Suprapubic skin (tissue), 4 donors: ENCODE measurements around the gene STK17A. TPM values are rescaled to one million over a fixed set of nuclear protein-coding genes. Genes with fewer than 3 reads are reported as not detected.
A peak's percentile ranks its signal among the peaks of the same experiment; 100 is the strongest.
"Not testable (repeated sequence)": the region's sequence is repeated elsewhere in the genome, so short reads cannot be mapped to it uniquely, and the experiment has no call there.

Source experiments
- DNase-seq, 2 donors: peaks; one replicate each; pipeline ENCODE4 v3.0.0-alpha.2; 2019; ENCODE audit warnings: low spot score in 2 of 2
- H3K27ac ChIP-seq: fragments of 200-600 bp; sonication (generic); one replicate; pipeline ENCODE4 v1.5.1; 2019
- H3K27me3 ChIP-seq: fragments of 200-600 bp; sonication (generic); one replicate; pipeline ENCODE4 v1.5.1; 2019
- H3K36me3 ChIP-seq: fragments of 200-600 bp; sonication (generic); one replicate; pipeline ENCODE4 v1.5.1; 2019
- H3K4me1 ChIP-seq: fragments of 200-600 bp; sonication (generic); one replicate; pipeline ENCODE4 v1.5.1; 2019
- H3K4me3 ChIP-seq: fragments of 200-600 bp; sonication (generic); one replicate; pipeline ENCODE4 v1.5.1; 2019; ENCODE audit warnings: mild to moderate bottlenecking
- H3K9me3 ChIP-seq: fragments of 200-600 bp; sonication (generic); one replicate; pipeline ENCODE4 v1.5.1; 2019
- EP300 ChIP-seq: sonication (generic); formaldehyde crosslinking; IDR thresholded peaks from one replicate; pipeline ENCODE4 v1.6.1; 2017; ENCODE audit warnings: antibody characterized with exemption
- POLR2A ChIP-seq, 2 donors: fragments of 450-650 bp; IDR thresholded peaks; one replicate each; pipeline ENCODE4 v1.6.1; 2017; ENCODE audit warnings: antibody characterized with exemption in 2 of 2, mild to moderate bottlenecking in 2 of 2, moderate library complexity in 2 of 2
- POLR2AphosphoS5 ChIP-seq, 3 donors: sonication (generic); formaldehyde crosslinking; IDR thresholded peaks; one replicate each; pipeline ENCODE4 v1.6.1; 2017; ENCODE audit warnings: antibody characterized with exemption in 3 of 3
- WGBS: methylation state at CpG from one replicate; pipeline ENCODE4 v1.1.5; 2018; 5-methylcytosine and 5-hydroxymethylcytosine counted together
- total RNA-seq, 4 donors: library from RNA; depleted of rRNA; stranded (reverse); fragments of >200 nt; gene quantifications; one replicate each; pipeline ENCODE4 v1.1.0, GENCODE V29; 2016
- TF ChIP-seq, protein P1 (sequence below), 2 donors: fragments of 200-600 bp in 1 of 2; fragments of 450-650 bp in 1 of 2; sonication (generic) in 1 of 2; IDR thresholded peaks; one replicate each; pipeline ENCODE4 v1.5.1; 2016 to 2019; ENCODE audit warnings: antibody characterized with exemption in 2 of 2, mild to moderate bottlenecking in 1 of 2, moderate library complexity in 1 of 2

STK17A gene
- total RNA-seq, 4 donors from 2014 or later = 14.2 to 18.3 (median 15.9) TPM

DNA sequence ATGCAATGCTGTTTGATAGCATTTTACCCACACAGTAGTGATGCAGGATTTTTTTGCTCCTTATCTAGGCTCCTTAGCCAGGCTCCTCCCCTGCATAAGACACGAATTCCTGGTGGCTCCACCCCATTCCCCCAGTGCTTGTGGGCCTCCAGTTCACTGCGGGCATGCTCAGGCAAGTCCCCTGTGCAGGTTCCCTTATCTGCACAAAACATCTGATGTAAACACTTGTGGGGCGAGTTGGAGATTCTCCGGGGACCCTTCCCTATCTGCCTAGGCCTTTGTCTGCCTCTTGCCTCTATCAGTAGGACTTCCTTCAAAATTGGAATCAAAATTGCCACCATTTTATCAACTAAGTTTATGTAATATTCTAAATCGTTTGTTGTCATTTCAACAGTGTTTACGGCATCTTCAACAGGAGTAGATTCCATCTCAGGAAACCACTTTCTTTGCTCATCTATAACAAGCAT is 5.4 kb upstream of the STK17A start:
- Histone ChIP-seq H3K27ac (no peak overlapping the region), H3K4me1 (peaks cover 4% of the 10 kb centered on the region), H3K9me3 (no peaks in the 10 kb centered on the region), H3K36me3 (no peaks in the 10 kb centered on the region), H3K27me3 (peaks cover 3% of the 10 kb centered on the region), H3K4me3 (no peak overlapping the region)
- no peak for TF ChIP-seq EP300
- TF ChIP-seq, protein P1, sequence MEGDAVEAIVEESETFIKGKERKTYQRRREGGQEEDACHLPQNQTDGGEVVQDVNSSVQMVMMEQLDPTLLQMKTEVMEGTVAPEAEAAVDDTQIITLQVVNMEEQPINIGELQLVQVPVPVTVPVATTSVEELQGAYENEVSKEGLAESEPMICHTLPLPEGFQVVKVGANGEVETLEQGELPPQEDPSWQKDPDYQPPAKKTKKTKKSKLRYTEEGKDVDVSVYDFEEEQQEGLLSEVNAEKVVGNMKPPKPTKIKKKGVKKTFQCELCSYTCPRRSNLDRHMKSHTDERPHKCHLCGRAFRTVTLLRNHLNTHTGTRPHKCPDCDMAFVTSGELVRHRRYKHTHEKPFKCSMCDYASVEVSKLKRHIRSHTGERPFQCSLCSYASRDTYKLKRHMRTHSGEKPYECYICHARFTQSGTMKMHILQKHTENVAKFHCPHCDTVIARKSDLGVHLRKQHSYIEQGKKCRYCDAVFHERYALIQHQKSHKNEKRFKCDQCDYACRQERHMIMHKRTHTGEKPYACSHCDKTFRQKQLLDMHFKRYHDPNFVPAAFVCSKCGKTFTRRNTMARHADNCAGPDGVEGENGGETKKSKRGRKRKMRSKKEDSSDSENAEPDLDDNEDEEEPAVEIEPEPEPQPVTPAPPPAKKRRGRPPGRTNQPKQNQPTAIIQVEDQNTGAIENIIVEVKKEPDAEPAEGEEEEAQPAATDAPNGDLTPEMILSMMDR (IDR thresholded peaks at IDR 0.05) = no peak
- no peak for TF ChIP-seq POLR2A (IDR thresholded peaks at IDR 0.05)
- no peak for TF ChIP-seq POLR2AphosphoS5 (IDR thresholded peaks at IDR 0.05)
- 56% methylated on average over 6 of the region's 6 CpGs for WGBS
- no peak for DNase-seq

DNA sequence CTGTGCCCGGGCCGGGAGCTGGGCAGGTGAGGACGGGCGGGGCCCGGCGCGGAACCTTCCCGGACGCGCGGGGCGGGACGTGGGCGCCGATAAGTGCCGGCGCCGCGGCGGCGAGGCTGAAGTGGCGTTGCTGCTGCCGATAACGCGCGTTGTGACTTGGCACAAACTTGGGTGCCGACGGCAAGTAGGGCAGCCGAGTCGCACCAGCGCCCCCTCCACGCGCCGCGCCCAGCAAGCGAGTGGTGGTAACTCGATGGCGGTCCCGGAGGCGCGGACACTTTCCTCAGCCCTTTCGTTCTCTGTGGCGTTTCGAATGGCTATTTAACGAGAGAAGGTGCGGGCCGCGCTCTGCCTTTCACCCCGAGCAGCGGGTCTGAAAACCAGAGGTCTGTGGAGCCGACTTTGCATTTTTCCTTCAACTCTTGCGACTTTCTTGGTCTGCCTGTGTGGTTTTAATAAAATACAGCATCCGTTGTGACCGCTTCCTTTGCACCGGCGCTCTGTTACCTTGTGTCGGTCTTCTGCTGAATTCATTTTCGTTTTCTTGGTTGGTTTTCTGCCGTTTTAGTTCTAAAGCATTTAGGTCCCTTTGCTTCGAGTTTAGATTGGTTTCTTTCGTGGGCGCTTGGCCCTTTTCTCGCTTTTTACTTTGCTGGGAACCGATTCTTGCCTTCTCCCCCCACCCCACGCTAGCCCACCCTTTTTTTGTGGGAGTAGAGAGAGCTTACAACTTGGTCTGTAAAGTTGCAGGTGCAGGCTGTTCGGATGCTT is 701 bp downstream of the STK17A start:
- WGBS = under 1% methylated on average over 36 of the region's 66 CpGs
- peak; percentile 84 to 85 for DNase-seq
- no peaks in the 10 kb centered on the region for H3K9me3 ChIP-seq

DNA sequence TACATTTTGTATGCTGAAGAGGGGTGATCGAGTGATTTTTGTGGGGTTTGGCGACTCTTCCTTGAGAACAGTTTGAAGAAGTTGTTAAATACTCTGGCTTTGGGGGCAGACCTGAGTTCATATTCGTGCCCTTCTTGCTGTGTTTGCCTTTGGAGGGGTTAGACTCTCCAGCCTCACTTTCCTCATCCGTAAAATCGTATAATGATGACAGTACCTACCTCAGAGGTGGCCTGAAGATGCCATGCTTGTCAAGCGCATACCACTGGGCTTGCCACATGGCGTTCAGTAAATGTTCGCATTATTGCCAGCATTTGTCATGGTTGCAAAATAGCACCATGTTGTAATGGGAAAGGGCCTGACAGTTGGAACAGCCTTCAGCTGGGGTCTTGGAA is 1.3 kb downstream of the STK17A start:
- H3K27ac ChIP-seq = peak overlapping the region; percentile 95
- peaks cover 3% of the 10 kb centered on the region for H3K27me3 ChIP-seq
- TF ChIP-seq EP300 (no peak), POLR2A (IDR thresholded peaks at IDR 0.05) (no peak), POLR2AphosphoS5 (IDR thresholded peaks at IDR 0.05) (no peak)
- TF ChIP-seq, protein P1 (IDR thresholded peaks at IDR 0.05) = no peak
- H3K36me3 ChIP-seq = no peaks in the 10 kb centered on the region
- no peak for DNase-seq
- H3K9me3 ChIP-seq = no peaks in the 10 kb centered on the region
- 10% methylated on average over 8 of the region's 8 CpGs for WGBS
- H3K4me3 ChIP-seq = peak overlapping the region; percentile 95
- peaks cover 28% of the 10 kb centered on the region for H3K4me1 ChIP-seq

More for the DNA sequence above, 701 bp downstream of the STK17A start:
- Histone ChIP-seq H3K36me3 (no peaks in the 10 kb centered on the region), H3K27ac (peak overlapping the region; percentile 95), H3K4me3 (peak overlapping the region; percentile 95), H3K27me3 (peaks cover 3% of the 10 kb centered on the region), H3K4me1 (peaks cover 28% of the 10 kb centered on the region)
- TF ChIP-seq EP300 = no peak
- no peak for TF ChIP-seq POLR2A (IDR thresholded peaks at IDR 0.05)
- no peak for TF ChIP-seq POLR2AphosphoS5 (IDR thresholded peaks at IDR 0.05)
- TF ChIP-seq, protein P1 (IDR thresholded peaks at IDR 0.05) = no peak

DNA sequence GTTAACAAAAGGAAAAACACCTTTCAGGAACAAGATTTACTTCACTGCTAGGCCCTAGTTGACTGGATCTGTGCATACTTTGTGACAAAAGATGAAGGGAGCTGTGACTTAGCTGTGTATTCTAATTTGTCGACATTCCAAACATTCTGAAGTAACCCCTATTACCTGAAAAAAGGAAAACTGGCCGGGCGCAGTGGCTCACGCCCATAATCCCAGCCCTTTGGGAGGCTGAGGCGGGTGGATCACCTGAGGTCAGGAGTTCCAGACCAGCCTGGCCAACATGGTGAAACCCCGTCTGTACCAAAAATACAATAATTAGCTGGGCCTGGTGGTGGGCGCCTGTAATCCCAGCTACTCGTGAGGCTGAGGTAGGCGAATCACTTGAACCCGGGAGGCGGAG is 1.8 kb downstream of the STK17A start:
- peak overlapping the region; percentile 95 for H3K4me3 ChIP-seq
- WGBS = 79% methylated on average over 11 of the region's 11 CpGs
- H3K4me1 ChIP-seq = peaks cover 28% of the 10 kb centered on the region
- H3K27ac ChIP-seq = peak overlapping the region; percentile 95
- H3K36me3 ChIP-seq, H3K9me3 ChIP-seq, DNase-seq, H3K27me3 ChIP-seq: not testable (repeated sequence)

DNA sequence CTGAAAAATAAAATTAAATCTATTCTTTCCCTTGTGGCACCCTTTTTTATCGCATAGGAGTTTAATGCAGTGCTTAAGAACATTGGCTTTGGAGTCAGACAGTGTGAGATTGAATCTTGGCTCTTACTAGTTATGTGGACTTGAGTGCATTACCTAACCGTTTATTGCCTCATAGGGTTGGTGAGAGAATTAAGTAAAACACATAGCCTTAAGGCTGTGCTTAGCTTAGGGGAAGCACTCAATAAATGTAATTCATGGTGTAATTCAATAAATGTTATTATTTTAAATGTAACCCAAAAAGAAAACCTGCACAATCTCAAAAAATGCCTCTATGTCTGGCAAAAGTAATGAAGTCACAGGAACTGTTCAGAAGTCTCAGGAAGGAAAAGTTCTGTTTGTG is 2.7 kb downstream of the STK17A start:
- DNase-seq = no peak
- Histone ChIP-seq H3K4me3 (peak overlapping the region; percentile 95), H3K4me1 (peaks cover 28% of the 10 kb centered on the region), H3K9me3 (no peaks in the 10 kb centered on the region), H3K27me3 (peaks cover 3% of the 10 kb centered on the region), H3K36me3 (no peaks in the 10 kb centered on the region), H3K27ac (no peak overlapping the region)
- WGBS = 31% methylated on average over 2 of the region's 2 CpGs
- TF ChIP-seq EP300 = no peak
- no peak for TF ChIP-seq POLR2AphosphoS5 (IDR thresholded peaks at IDR 0.05)
- no peak for TF ChIP-seq POLR2A (IDR thresholded peaks at IDR 0.05)
- TF ChIP-seq, protein P1 (IDR thresholded peaks at IDR 0.05) = no peak
